Endometrial microvascular endothelial cells (primary cell): ENCODE data around the gene TP73. TPM values are rescaled to one million over a fixed set of nuclear protein-coding genes. Genes with fewer than 3 reads are reported as not detected.

Source experiments
- in situ Hi-C: cut with HindIII; loops from 2 replicates; pipeline ENCODE4 v1.10.0; 2017; ENCODE audit warnings: low sequenced_read_pairs, low pct_unique_long_range_greater_than_20kb; ENCODE audit errors: inconsistent ontology term
- total RNA-seq: library from RNA; depleted of rRNA; stranded (reverse); fragments of >200 nt; gene quantifications from one replicate; pipeline ENCODE4 v1.2.3, GENCODE V29; 2015; ENCODE audit errors: inconsistent ontology term

The TP73 gene
- total RNA-seq, 1 donor from 2014 or later, result not detected

DNA sequence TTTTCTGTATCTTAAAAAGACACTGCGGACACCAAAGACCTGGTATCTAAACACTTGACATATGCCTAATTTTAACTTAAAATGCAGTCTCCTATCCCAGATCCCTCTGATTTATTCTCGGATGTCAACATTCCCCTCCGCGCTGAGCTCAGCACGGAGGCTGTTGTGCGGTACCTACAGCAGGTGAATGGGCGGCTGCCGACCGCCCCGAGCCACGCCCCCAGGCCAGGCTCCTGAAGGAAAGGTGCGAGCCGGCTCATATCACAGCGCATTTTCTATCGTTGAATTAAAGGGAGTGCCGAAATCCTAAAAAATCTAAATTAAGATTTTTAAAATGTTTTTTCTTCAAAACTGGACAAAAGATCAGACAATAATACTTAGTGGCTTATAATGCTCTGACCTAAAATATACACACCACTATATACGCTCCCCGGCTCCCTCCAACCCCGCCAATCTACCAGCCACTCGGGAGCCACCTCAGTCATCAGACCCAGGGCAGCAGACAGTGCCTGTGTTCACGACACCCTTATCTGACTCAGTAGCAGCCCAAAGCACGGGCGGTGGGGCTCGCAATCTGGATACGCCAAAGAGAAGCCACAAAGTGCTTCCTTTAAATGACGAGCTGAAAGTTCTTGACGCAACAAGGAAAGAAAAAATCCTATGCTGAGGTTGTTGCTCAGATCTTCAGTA lies 6.5 kb upstream of the TP73 start:
- in situ Hi-C loops, result no loop called here

DNA sequence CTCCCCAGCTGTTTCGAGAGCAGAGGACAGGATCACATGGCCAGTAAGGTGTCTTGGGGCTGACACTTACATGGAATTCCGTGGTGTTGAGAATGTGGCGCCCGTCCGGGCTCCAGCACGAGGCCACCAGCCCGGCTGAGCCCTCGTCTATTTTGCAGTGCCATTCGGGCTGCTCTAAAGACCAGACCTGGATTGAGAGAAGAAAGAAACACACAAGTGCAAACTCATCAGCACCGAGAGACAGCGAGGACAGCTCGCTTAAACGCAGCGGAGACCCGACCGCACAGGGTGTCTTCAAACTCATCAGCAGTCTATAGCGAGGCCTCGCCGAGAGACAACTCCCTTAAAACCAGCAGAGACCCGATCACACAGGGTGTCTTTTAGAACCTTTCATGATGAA lies 5.7 kb upstream of the TP73 start:
- in situ Hi-C loops, result no loop called here

DNA sequence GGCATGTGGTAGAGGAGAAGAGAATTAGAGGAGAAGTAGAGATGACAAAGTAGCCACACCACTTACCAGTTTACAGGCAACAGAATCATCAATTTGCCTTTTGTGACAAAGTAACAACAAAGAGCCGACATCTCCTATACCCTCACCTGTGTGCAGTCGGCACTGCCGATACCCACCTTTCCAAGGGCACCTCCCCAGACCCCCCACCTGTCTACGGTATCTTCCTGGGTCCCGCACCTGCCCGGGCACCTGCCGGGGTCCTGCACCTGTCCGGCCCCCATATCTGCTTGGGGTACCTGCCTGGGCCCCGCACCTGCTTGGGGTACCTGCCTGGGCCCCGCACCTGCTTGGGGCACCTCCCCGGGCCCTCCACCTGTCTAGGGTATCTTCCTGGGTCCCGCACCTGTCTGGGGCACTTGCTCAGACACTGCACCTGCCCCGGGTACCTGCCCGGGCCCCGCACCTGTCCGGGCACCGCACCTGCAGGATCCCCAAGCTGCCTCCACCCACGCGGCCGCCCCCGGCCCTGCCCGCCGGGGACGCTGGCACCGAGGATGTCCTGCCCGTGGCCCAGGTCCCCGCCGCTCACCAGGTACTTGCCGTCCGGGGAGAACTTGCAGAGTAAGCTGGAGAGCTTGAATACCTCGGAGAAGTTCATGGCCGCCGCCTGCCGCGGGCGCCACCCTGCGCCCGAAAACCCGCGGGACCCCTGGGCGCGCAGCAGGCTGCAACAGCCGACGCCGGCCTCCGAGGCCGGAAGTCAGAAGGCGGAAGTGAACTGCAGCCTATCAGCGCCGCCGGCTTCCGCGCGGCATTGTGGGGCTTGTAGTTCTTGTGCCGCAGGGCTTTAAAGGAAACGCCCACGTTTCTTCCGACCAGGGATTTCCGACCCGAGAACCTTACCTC lies 2.7 kb upstream of the TP73 start, which contains the start of gene WRAP73:
Gene WRAP73, minus strand, starts transcription at position 762 of the 906 bp plus-strand sequence. Its CDS starts 104 bp downstream, at position 658.
- in situ Hi-C loops, result no loop called here

DNA sequence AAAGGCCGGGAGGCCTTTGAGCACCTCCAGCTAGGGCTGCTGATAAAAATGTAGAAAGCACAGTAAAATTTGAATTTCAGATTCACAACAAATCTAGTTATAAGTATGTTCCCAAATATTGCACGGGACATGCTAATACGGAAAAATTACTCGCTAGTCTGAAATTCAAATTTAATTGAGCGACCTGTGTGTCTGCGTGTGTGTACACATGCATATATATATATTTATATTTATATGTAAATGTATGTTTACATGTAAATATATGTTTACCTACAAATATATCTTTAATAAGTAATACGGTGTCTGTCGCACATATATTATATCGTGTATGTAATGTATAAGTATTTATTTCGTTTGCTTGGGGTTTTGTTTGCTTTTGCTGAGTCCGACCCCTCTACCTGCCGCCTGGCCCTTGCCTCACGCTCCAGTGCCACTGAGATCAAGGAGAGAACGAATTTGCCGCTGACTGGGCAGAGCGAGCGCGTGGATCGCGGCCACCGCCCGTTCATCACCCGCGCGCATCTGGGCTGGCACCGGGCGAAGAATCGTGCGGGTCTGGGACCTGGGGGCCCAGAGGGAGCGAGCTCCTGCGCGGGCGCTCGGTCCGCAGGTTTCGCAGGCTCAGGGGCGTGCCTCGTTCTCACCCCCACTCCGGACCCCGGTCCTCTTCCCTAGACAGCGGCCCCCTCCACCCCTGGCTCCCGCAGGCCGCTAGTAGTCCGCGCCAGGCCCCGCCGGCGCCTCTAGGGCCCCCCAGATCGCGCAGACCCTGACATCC lies 1.9 kb upstream of the TP73 start:
- in situ Hi-C loops, result no loop called here

DNA sequence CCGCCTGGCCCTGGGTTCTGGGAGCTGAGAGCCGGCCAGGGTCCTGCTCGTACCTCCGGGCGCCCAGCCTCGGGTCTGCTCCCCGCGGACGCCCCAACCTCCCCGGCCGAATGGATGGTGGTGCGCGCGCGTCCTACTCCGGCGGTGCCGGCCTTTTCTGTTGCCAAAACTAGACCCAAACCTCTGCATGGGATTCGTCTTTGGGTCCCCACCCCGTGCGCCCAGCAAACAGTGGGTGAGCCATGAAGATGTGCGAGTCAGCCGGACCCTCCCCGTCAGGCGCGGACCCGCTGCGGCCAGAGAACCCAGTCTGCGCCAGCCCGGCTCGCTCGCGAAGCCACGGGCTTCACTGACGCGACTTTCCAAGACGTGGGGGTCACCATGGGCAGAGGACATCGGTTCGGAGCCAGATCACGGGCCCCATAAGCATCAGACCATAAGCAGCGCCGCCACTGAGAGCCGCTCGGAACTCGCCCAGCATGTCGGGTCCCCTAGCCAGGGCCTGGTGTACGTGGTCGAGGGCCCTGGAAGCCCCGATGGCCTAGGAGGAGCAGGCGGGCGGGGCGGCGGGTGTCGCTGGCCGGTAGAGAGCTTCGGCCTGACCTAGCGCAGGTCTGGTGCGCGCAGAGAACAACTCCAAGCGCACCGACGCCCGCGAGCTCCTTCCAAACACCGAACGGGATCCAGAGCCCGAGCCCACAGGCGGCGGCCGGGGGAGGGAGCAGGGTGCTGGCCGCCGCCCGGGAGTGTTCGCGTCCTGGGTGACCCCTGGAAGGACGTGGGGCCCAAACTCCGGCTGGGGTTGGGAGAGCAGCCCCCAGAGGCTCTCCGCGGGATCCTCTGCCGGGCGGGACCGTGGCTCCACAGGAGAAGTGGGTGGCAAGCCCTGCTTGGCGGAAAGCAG lies 1.0 kb upstream of the TP73 start:
- in situ Hi-C loops, result no loop called here

DNA sequence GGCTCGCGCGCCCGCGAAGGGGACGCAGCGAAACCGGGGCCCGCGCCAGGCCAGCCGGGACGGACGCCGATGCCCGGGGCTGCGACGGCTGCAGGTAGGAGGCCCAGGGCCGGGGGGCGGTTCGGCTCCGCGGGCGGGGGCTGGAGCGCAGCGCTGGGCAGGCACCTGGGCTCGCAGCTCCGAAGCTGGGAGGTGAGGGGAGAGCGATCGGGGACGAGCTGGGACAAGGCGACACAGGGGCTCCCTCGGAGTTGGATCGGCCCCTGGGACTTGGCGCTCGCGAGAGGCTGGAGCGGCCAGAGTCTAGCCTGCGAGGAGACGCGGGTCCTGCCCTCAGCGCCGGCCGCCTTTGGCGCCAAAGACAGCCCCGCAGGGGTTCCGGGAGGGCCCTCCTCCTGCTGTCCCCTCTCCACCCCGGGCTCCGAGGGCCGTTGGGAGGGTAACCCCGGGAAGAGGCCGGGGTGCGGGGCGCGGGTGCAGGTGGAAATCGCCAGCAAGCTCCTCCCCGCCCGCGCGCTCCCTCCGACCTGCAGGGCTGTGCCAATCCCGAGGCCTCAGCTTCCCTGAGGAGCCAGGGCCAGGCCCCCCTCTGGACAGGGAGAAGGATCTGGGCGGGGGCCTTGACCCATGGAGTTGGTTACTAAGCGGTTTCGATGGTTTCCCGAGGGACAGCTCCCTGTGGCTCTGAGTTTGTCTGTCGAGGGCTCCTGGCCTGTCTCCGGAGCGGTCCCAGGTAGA lies 401 bp downstream of the TP73 start:
- in situ Hi-C loops, result no loop called here

DNA sequence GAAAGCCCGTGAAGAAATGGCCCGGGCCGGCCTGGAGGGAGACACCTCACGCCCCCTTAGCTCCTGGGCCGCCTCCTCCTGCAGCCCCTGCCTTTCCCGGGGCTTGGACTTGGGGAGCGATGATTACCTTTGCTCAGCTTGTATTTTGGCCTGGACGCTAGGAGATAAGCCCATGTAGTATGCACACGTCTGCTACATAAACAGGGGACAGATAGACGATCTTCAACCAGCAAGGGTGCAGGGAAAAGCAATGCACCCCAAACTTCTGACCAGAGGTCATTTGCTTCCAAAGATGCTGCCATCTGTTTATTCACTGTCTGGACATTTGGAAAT lies 936 bp downstream of the TP73 start:
- in situ Hi-C loops, result no loop called here

DNA sequence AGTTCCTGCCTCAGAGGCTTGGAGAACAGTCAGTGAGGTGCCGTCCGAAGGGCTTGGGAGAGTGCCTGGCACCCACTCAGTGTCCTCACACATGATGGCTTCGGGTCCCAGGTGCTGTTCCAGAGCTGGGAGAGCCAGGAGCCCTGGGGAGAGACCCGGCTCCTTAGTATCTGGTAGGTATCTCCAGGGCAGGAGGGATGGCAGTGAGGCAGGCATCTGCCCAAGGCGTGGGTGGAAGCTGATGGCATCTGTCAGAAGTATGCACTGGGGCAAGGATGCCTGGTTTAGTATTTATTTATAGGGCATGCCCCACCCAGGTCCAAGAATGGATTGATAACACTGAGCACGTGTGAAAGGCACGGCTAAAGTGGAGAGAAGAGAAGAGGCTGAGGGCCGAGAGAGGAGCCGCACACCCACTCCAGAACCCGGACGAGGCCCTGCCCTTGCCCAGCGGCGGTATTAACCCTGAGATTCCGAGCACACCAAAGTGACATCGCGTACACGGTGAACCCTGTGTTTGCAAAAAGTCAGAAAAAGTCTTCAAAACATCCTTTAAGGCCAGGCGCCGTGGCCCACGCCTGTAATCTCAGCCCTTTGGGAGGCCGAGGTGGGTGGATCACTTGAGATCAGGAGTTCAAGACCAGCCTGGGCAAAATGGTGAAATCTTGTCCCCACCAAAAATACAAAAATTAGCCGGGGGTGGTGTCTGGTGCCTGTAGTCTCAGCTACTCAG lies 2.4 kb downstream of the TP73 start:
- in situ Hi-C loops, result no loop called here

DNA sequence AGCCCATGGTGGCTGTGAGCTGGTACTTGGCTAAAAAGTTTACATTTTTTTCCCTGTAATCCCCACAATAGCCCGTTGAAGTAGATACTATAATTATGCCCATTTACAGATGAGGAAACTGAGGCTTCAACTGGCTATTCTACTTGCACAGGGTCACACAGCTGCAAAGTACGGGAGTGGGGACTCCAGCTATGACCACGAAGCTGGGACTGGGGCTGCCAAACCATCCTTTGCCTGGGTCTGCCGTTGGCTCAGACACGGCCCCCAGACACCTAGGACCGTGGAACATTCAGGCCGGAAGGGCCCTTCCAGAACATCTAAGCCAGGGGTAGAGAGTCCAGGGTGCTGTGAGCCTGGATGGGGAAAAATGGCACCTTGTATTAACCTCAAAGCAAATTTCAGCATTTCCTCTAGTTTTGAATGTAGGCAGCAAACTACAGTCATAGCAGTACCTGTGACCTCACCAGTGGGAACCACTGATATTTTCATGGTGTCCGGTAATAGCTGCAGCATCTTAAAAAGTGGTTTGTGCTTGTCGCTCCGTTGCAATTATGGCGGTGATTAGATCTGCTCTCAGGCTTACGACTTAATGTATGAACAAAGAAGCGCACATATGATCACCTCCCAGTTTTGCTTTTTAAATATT lies 4.3 kb downstream of the TP73 start:
- in situ Hi-C loops, result no loop called here

DNA sequence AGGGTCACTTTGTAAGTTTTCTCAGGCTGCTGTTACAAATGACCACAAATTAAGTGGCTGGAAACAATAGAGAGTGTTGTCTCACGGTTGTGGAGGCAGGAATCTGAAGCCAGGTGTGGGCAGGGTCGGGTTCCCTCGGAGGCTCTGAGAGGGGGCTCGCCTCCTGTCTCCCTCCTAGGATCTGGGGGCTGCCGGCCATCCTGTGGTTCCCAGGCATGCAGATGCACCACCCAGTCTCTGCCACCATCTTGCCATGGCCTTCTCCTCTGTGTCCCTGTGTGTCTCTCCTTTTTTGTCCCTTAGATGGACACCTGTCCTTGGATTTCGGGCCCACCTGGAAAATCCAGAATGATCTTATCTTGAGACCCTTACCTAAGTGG lies 4.8 kb downstream of the TP73 start:
- in situ Hi-C loops, result no loop called here

DNA sequence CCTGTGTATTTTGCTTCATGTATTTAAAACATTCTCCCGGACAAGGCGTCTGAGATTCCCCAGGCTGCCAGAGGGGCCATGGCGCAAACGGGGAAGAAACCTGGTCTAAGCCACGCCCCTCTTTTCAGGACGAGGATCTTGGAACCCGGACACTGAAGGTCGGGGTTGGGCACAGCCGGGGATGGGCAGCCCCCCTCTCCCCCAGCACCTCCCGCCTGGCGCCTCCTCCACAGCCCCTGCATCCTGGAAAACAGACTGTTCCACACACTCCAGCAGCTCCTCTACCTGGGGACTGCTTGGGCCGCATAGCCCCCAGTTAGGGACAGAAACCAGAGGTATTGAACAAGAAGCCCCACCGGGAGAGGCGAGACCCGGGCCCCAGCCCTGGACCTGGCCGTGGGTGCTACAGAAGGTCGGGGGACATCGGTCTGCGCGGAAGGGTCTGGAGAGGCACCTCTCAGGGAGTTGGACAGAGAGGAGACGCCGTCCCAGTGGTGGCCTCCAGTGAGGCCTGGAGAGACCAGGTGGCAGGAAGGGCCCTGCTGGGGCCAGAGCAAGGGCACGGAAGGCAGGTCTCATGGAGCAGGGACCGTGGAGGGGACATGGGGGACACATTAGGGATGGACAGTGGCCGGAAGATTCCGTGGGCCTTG lies 5.4 kb downstream of the TP73 start:
- in situ Hi-C loops, result no loop called here

DNA sequence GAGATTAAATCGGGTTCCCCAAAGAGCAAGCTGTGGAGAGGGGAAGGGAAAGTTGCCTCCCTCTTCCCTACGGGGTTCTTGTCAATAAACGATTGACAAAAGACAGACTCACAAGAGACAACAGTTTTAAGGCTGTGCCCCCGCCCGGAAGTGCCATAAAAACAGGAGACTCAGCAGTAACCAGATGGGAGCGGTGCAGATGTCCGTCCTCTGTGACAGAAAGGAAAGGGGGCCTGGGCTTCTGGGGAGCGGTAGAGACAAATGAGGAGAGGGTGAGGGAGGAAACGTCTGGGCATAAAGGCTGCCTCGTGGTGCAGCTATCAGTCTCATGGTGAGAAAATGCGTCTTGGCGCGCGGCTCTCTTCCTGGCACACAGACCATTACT lies 5.9 kb downstream of the TP73 start:
- in situ Hi-C loops, result no loop called here

DNA sequence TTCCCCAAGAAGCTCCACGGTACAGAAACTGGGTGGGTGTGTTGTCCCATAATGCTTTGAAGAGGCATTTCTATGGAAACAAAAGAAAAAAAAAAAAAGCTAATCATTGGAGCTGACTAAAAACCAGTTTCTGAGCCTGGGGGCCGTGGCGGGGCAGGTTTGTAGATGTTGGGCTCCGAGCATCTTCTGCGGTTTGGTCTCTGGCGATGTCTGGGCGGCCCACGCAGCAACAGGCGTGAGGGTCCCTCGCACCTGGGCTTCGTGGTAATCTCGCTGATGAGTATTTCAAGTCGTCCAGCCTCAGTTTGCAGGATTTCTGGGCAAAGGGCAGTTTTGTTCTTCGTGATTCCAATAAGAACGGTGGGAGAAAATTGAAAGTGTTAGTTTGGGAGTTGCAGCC lies 6.8 kb downstream of the TP73 start:
- in situ Hi-C loops, result no loop called here

DNA sequence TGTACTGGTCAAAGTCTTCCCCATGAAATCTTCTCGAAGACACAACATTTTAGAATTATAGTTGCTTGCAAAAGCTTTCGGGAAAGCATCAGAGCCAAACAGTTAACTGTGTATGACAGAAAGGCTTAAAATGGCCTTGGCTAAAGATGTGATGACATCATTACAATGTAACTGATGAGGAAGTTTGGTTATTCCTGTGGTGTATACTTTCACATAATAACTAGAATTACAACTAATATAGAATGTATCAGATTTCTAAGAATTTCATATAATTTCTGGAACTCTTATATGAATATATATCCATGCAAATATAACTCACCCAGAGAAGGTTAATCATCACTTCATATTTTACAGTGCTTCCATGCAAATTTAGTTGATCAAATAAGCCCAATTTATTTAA lies 8.4 kb downstream of the TP73 start:
- in situ Hi-C loops, result no loop called here

DNA sequence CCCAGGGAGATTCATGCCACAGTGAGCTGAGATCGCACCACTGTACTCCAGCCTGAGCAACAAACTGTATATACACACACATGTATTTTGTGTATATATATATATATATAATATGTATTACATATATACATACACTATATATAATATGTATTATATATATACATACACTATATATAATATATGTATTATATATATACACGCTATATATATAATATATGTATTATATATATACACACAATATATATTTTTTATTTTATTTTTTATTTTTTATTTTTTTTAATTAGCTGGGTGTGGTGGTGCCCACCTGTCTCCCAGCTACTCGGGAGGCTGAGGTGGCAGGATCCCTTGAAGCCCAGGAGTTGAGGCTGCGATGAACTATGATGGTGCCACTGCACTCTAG lies 9.3 kb downstream of the TP73 start:
- in situ Hi-C loops, result no loop called here

DNA sequence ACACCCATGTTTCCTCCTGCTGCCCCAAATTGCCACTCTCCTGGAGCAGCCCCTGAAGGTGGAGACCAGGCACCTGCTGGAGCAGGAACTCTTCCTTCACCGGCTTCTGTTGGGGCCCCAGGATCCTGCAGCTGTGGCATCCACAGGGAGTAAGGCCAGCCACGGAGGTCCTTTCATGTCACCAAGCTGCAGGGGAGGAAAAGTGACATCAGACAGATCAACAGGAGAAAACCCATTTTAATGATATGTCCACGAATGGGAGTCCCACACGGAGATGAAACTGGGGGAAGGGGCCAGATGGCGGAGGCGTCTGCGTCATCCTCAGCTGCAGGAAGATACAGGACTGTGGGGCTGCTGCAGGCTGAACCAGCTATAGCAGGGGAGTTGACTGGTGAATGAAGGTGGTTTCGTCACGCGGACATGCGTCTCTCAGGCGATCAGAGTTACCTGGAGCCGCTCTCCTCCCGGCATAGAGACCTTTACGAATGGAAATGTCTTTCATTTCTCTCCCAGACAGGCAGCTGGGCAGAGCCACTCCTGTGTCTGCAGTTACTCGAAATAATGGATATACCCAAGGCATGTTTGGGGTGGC lies 9.9 kb downstream of the TP73 start:
- in situ Hi-C loops, result no loop called here
